Stimulated activated CD4-positive, alpha-beta T cell treated with anti-CD3 and anti-CD28 coated beads, Interleukin-1b, Interleukin-23, amount 100 ng/mL, for 4 hours (primary cell): ENCODE results near the gene DHCR7.

ENCODE experiments used
- DNase-seq, 2 donors: peaks; one replicate each; pipeline ENCODE4 v3.0.0-alpha.2; 2020; ENCODE audit warnings: low read depth in 2 of 2

DHCR7 gene

DNA sequence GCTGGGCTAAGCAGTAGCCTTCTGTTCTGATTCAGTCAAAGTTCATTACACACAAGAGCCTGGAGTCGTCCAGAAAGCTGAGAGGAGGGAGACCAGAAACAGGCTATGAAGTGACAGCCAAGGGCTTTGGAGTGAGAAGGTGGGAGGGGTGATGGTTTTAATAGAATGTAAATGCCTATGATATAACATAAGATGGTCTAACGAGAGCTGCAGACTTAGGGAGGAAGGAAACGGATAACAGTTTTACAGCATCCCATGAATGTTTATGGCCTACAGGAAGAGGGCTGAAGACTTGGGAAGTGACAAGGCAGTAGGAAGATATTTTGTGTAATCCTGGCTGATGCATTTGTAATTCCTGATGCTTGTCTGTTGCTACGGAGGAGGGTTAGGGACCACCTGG is 62.0 kb downstream of the DHCR7 start:
- DNase-seq: no peak

DNA sequence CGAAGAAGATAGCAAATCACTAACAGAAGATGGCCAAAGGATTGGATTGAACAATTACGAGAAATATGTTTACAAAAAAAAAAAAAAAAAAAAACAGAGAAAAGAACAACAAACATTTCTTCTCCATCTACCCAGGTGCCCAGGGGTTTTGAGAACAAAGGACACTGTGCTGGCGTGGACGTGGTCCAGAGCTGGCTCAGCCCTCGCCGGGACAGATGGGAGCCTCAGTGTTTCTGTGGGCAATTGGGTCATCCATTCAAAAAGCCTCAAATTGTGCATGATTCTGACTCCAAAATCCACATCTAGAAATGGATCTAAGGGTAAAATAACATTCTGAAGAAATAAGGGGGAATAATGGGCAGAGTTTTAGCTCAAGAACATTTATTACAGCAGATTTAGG is 63.1 kb downstream of the DHCR7 start:
- DNase-seq: no peak

DNA sequence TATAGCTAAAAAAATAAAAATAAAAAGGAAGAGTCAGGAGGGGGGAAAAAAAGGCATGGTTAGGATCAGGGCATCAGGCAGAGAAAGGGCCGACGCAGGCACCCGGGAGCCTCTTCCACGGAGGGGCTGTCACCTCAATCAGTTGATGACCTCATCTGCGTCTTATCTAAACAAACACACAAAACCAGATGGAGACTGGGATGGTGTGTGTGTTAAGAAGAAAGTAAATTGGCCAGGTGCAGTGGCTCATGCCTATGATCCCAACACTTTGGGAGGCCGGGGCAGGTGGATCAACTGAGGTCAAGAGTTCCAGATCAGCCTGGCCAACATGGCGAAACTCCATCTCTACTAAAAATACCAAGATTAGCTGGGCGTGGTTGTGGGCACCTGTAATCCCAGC is 63.6 kb downstream of the DHCR7 start:
- DNase-seq: no peak
